NCI-H146 treated with DMSO at 0.1 percent for 48 hours (cell line): ENCODE data around the gene SNX7.

Experiments
- DNase-seq: peaks from one replicate; lab custom pipeline; 2025; ENCODE audit not compliant: unreplicated experiment; lab: John Stamatoyannopoulos, UW

The SNX7 gene

DNA sequence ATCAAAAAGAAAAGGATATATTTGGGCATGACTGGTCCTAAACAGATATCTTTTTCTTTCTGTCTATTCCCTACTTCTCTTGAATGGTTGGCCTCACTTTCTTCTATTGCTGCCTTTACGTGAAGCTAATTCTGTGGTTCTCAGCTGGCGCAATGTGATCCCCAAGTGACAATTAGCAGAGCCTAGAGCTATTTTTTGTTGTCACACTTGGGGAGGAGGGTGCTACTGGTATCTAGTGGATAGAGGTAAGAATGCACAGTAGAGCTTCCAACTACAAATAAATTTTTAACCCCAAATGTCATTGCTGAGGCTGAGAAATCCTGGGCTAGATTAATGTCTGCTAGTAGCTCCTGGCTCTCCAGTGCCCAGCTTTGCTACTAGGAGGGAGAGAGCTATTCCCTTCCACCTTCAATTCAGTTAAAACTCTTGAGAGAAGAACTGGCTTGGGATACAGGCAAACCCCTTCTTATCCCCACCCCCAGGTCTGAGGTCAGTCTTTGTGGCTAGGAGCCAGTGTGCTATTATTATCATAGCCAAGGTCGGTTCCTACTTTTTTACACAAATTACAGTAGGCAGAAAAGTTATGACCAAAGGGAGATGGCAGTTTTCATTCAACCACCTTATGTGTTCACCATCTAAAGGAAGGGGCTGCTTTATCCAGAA is 102.1 kb downstream of the SNX7 start:
- DNase-seq: no peak

DNA sequence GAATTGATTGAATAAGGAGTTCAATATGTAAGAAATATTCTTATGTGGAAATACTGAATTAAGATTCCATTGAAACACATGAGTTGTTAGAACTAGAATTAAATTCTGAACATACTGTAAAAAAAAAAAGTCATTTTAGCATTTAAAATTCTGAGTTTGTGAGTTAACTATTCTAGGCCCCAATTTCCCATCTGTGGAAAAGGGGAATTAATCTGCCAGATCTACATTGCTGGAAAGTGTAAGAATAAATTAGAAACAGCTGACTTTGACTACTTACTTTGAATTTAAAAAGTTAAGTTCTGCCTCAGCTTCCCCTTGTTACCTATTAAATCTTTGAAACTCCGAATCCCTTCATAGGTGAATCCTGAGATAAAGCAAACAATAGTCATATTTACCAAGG is 103.0 kb downstream of the SNX7 start:
- no peak for DNase-seq

DNA sequence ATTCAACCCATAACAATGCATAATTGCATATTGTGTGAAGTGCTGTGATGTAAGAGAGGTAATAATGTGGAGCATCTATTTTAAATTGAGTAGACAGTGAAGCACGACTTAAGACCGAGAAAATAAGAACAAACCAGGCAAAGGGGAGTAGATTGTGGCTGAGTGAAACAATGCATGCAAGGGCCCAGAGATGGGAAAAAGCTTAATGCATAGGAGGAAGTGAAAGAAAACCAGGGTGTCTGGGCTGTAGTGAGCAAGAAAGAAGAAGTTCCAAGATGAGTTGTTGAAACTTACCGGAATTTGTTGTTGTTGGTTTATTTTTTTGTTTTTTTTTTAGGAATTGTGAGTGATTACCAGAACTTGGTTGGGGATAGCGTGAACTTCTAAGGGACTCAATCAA is 104.7 kb downstream of the SNX7 start:
- DNase-seq: no peak

DNA sequence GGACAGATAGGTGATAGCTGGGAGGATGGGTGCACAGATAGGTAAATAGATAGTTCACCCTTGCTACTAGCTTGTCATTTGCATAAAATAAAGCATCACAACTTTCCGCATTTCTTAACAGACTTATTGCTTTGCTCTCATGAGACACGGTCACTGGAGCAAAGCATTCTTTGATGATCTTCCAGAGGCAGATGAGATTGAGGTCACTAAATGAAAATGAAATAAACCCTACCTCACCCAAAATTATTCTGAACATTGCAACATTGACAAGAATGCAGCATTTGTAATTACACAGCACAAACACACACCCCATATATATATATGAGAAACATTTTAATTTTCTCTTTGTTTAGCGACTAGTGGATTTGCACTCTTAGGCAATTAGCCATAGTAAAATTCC is 107.6 kb downstream of the SNX7 start:
- no peak for DNase-seq

DNA sequence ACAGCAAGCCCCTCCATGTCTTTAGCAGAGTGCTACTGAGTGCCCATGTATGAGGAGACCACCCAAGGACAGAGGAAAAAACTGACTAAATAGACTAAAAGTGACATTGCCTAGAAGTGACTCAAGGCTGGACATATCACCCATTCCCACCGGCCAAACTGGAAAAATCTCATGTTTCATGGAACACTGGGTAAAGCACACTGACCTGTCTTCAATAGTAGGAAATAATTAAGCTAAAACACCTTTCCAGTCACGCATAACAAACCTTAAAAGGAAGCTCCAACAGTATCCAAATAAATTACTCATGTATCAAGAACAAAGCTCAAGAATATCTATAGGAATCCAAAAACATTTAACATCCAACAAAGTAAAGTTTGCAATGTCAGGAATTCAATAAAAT is 120.4 kb downstream of the SNX7 start:
- no peak for DNase-seq

DNA sequence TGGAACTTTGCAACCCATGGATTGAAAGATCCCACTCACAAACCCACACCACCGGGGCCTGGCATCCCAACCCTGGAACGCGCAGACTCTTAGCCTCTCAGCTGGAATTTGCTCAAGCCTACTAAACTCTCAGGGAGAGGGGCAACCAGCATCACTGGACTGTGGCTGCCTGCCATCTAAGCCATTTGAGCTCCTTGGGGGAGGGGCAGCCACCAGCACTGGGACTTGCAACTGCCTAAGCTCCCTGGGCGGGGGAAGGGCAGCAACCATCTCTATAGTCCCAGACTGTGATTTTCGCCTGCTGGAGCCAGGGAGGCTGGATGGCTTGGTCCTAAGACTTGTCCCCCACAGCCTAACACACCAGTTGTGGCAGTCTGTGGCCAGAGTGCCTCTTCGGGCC is 122.3 kb downstream of the SNX7 start:
- no peak for DNase-seq

GRCh38 chr1:98791498-98791897 is 130.0 kb downstream of the SNX7 start:
- no peak for DNase-seq

- DNase-seq: no peak
Observed at GRCh38 chr1:98792123-98792522, 130.6 kb downstream of the SNX7 start.

DNA sequence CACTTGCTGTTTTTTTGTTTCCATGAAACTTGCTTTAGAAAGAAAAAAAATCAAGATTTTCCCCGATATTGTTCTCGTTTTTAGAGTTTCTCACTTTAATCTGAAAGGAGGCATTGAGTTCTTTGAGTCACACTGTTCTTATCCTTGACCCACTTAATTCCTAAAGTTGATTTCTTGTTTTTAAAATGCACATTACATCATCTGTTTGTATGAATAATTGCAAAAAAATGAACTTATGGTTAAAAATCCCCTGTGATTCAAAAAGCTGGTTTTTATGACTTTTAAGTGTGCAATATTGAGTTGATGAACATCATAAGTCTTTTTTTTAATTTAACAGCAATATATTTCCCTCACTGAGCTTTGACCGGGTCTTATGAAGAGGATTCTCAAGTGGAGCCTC is 131.6 kb downstream of the SNX7 start:
- DNase-seq: no peak

DNA sequence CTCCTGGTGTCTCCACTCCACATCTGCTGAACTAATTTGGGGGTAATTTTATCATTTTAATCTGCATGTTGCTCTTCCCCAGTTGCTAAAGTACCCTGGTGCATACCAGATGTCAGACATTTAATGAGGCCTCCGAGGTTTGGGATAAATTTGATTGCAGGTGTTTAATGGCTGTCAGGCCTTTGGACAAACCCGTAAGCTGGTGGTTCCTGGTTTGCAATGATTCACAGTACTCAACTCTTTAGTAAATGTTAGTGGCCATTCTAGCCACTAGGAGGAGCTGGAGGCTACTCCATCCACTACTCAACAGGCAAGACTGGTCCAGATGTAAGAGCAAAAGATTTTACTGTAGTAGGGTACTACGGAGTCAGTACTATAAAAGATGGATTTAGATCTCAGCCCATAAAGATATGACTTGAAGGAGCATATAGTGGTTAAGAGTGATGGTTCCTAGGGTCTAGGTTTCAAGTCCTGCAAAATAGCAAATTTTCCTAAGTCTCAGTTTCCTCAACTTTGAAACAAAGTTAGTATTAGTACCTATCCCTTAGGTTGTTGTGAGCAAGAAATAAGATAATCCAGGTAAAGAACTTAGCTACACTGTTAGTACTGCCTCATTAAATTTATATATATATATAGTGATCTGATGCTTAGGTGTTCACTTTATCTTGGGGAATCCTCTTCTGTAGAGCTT is 132.8 kb downstream of the SNX7 start:
- DNase-seq: no peak

DNA sequence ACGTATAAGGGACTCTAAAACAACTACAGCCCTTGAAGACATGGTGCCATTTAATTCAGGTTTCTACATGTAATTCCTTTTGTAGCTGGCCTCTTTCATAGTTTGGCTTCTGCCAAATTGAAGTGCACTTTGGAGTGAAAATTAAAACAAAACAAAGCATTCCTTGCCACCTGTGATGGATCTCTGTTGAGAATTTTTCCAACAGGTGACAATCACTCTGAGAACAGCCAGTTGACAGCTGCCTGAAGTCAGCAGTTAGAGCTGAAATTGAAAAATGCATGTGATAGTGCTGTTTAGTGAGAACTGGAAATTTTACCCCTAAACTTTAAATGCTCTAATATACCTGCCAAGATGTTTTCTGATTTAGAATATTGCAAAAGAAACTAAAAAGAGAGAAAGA is 134.5 kb downstream of the SNX7 start:
- DNase-seq: no peak

DNA sequence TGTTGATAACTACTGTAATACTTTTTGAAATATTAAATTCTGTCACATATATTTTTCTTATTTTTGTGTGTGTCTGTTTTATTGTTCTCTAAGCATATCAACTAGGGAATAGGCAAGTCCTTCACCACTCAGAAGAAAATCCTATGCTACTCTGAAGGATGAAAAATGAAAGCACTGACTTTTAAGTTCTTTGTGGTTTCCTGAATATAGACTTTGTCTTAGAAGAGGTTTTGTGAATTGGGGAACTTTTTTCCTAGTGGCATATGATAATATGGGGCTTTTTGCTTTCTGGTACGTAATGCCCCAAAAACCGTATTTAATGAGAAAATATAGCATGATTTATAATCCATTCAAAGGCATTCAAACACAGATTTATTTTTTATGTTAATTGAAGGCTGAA is 136.0 kb downstream of the SNX7 start:
- no peak for DNase-seq
